ENCODE measurements around the gene SCRG1. TPM values are rescaled to one million over a fixed set of nuclear protein-coding genes. Genes with fewer than 3 reads are reported as not detected.
A peak's percentile ranks its signal among the peaks of the same experiment; 100 is the strongest.

Gene SCRG1
- total RNA-seq, 1 donor from 2014 or later = 4.3 TPM

DNA sequence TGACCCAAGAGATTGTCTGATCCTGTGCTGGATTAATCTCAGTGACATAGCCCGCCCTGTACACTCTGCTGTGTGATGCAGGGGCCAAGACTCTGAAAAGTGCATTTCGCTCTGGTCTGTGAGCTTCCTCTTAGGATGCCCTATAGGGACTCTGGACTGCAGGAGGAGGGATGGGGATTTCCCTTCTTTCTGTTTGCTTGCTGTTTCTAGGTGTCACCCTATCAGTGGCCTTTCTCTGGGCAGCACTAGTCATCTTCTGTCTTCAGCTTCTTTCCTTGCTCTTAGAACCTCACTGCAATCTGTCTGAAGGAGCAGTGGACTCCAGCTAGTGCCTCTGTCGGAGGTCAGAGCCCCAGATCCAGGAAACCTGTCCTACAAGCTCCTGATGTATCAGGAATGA, 34.5 kb upstream of the SCRG1 start:
- H3K9ac ChIP-seq (ENCODE audit: low read length) = no peak overlapping the region
- Mint-ChIP-seq H3K27me3 (ENCODE audit: low read depth, unreplicated experiment) (peaks cover 3% of the 10 kb centered on the region), H3K4me1 (ENCODE audit: low read depth, unreplicated experiment) (peaks cover 12% of the 10 kb centered on the region), H3K36me3 (ENCODE audit: low read depth, unreplicated experiment) (peaks cover 2% of the 10 kb centered on the region), H3K27ac (ENCODE audit: unreplicated experiment) (no peak overlapping the region), H3K4me3 (ENCODE audit: unreplicated experiment) (no peak overlapping the region), H3K9me3 (ENCODE audit: unreplicated experiment) (peaks cover 2% of the 10 kb centered on the region)
- DNase-seq (ENCODE audit: low read depth) (no peak), FAIRE-seq (no peak)
- no peak overlapping the region for H2AFZ ChIP-seq (ENCODE audit: low read depth, low read length)
- H3K4me3 ChIP-seq (ENCODE audit: insufficient read depth, low read depth, low read length) = no peak overlapping the region
- TF ChIP-seq, protein P1, sequence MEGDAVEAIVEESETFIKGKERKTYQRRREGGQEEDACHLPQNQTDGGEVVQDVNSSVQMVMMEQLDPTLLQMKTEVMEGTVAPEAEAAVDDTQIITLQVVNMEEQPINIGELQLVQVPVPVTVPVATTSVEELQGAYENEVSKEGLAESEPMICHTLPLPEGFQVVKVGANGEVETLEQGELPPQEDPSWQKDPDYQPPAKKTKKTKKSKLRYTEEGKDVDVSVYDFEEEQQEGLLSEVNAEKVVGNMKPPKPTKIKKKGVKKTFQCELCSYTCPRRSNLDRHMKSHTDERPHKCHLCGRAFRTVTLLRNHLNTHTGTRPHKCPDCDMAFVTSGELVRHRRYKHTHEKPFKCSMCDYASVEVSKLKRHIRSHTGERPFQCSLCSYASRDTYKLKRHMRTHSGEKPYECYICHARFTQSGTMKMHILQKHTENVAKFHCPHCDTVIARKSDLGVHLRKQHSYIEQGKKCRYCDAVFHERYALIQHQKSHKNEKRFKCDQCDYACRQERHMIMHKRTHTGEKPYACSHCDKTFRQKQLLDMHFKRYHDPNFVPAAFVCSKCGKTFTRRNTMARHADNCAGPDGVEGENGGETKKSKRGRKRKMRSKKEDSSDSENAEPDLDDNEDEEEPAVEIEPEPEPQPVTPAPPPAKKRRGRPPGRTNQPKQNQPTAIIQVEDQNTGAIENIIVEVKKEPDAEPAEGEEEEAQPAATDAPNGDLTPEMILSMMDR (IDR thresholded peaks at IDR 0.05; ENCODE audit: insufficient read depth, low read depth, low read length) = no peak
- TF ChIP-seq EZH2 (IDR thresholded peaks at IDR 0.05; ENCODE audit: insufficient read depth, low read length) = no peak
- H3K27me3 ChIP-seq (ENCODE audit: insufficient read depth, low read length) = no peaks in the 10 kb centered on the region
- H3K27ac ChIP-seq (ENCODE audit: low read depth, low read length) = no peak overlapping the region
- H3K79me2 ChIP-seq (ENCODE audit: insufficient read depth, low read length) = no peaks in the 10 kb centered on the region
- no peaks in the 10 kb centered on the region for H4K20me1 ChIP-seq (ENCODE audit: insufficient read depth, low read length)
- H3K4me1 ChIP-seq (ENCODE audit: insufficient read depth, low read length) = peaks cover 16% of the 10 kb centered on the region
- no peaks in the 10 kb centered on the region for H3K9me3 ChIP-seq (ENCODE audit: insufficient read depth, low read depth, low read length)
- H3K36me3 ChIP-seq (ENCODE audit: insufficient read depth, low read length) = no peaks in the 10 kb centered on the region
- H3K4me2 ChIP-seq (ENCODE audit: low read length) = no peak overlapping the region

DNA sequence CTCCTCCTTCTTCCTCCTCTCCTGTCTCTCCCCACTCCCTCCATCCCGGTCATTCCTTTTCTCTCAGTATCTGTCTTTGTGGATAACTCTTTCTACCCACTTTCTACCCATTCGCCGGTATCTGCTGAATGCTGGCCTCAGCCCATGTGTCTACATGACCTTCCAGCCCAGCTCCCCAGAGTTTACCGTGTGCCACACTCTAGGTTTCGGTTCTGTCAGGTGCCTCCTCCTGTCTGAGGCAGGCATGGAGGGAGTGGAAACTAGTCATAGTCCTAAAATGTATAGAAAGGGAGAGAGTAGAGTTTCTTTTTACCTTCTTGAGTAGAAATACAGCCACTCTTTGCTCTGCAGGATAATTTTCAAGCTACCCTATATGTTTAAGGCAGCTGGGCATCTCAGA, 33.5 kb upstream of the SCRG1 start:
- Mint-ChIP-seq H3K4me3 (ENCODE audit: unreplicated experiment) (no peak overlapping the region), H3K27ac (ENCODE audit: unreplicated experiment) (no peak overlapping the region), H3K27me3 (ENCODE audit: low read depth, unreplicated experiment) (peaks cover 3% of the 10 kb centered on the region), H3K4me1 (ENCODE audit: low read depth, unreplicated experiment) (peaks cover 12% of the 10 kb centered on the region), H3K36me3 (ENCODE audit: low read depth, unreplicated experiment) (peaks cover 2% of the 10 kb centered on the region), H3K9me3 (ENCODE audit: unreplicated experiment) (peaks cover 2% of the 10 kb centered on the region)
- Histone ChIP-seq H3K27ac (ENCODE audit: low read depth, low read length) (no peak overlapping the region), H4K20me1 (ENCODE audit: insufficient read depth, low read length) (no peaks in the 10 kb centered on the region), H3K9me3 (ENCODE audit: insufficient read depth, low read depth, low read length) (no peaks in the 10 kb centered on the region), H3K36me3 (ENCODE audit: insufficient read depth, low read length) (no peaks in the 10 kb centered on the region), H3K27me3 (ENCODE audit: insufficient read depth, low read length) (no peaks in the 10 kb centered on the region), H3K9ac (ENCODE audit: low read length) (no peak overlapping the region), H3K4me1 (ENCODE audit: insufficient read depth, low read length) (peaks cover 16% of the 10 kb centered on the region), H2AFZ (ENCODE audit: low read depth, low read length) (no peak overlapping the region), H3K4me3 (ENCODE audit: insufficient read depth, low read depth, low read length) (no peak overlapping the region), H3K79me2 (ENCODE audit: insufficient read depth, low read length) (no peaks in the 10 kb centered on the region), H3K4me2 (ENCODE audit: low read length) (no peak overlapping the region)
- DNase-seq (ENCODE audit: low read depth) (no peak), FAIRE-seq (no peak)
- TF ChIP-seq, protein P1 (IDR thresholded peaks at IDR 0.05; ENCODE audit: insufficient read depth, low read depth, low read length) = no peak
- no peak for TF ChIP-seq EZH2 (IDR thresholded peaks at IDR 0.05; ENCODE audit: insufficient read depth, low read length)

DNA sequence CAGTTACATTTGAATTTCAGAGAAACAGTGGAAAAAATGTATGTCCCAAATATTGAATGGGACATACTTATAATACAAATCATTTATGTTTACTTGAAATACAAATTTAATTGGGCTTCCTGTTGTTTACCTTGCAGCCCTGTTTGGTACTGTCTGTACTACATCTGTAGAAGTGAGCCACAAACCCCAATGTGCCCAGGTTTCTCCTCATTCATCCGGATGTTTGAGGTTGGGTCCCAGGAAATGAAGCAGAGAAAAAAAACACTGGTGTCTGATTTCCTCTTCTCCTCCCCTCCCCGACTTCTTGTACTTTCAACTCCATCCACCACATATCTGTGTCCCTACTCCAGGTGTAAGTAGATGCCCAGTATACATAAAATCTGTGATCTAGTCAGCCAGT, 27.1 kb upstream of the SCRG1 start:
- DNase-seq (ENCODE audit: low read depth) (no peak), FAIRE-seq (peak; percentile 9)
- H3K27me3 Mint-ChIP-seq (ENCODE audit: low read depth, unreplicated experiment) = no peaks in the 10 kb centered on the region
- Histone ChIP-seq H3K4me3 (ENCODE audit: insufficient read depth, low read depth, low read length) (no peak overlapping the region), H2AFZ (ENCODE audit: low read depth, low read length) (no peak overlapping the region), H3K4me2 (ENCODE audit: low read length) (no peak overlapping the region), H3K27me3 (ENCODE audit: insufficient read depth, low read length) (no peaks in the 10 kb centered on the region), H3K79me2 (ENCODE audit: insufficient read depth, low read length) (no peaks in the 10 kb centered on the region), H3K9me3 (ENCODE audit: insufficient read depth, low read depth, low read length) (no peaks in the 10 kb centered on the region), H3K27ac (ENCODE audit: low read depth, low read length) (peak overlapping the region; percentile 72), H3K36me3 (ENCODE audit: insufficient read depth, low read length) (no peaks in the 10 kb centered on the region), H3K4me1 (ENCODE audit: insufficient read depth, low read length) (peaks cover 12% of the 10 kb centered on the region), H4K20me1 (ENCODE audit: insufficient read depth, low read length) (no peaks in the 10 kb centered on the region), H3K9ac (ENCODE audit: low read length) (no peak overlapping the region)
- no peaks in the 10 kb centered on the region for H3K9me3 Mint-ChIP-seq (ENCODE audit: unreplicated experiment)
- peaks cover 1% of the 10 kb centered on the region for H3K36me3 Mint-ChIP-seq (ENCODE audit: low read depth, unreplicated experiment)
- peaks cover 12% of the 10 kb centered on the region for H3K4me1 Mint-ChIP-seq (ENCODE audit: low read depth, unreplicated experiment)
- no peak overlapping the region for H3K4me3 Mint-ChIP-seq (ENCODE audit: unreplicated experiment)
- TF ChIP-seq, protein P1 (IDR thresholded peaks at IDR 0.05; ENCODE audit: insufficient read depth, low read depth, low read length) = no peak
- no peak for TF ChIP-seq EZH2 (IDR thresholded peaks at IDR 0.05; ENCODE audit: insufficient read depth, low read length)
- H3K27ac Mint-ChIP-seq (ENCODE audit: unreplicated experiment) = peak overlapping the region; percentile 88

All from astrocyte (in vitro differentiated cells and primary cell).